Upper lobe of left lung (tissue), 4 donors: ENCODE data around the gene LMNTD2.

Source experiments
- EP300 ChIP-seq, 4 donors: sonication (generic); formaldehyde crosslinking; IDR thresholded peaks; one replicate each; pipeline ENCODE4 v1.5.1; 2017; ENCODE audit warnings: antibody characterized with exemption in 4 of 4, control low read depth in 2 of 4
- TF ChIP-seq, protein P1 (sequence below), 6 experiments: fragments of 450-650 bp in 4 of 6; fragments of 200-600 bp in 2 of 6; sonication (generic) in 2 of 6; IDR thresholded peaks; one replicate each; pipeline ENCODE4 v1.5.1; 2016 to 2019; ENCODE audit warnings: antibody characterized with exemption in 6 of 6

DNA sequence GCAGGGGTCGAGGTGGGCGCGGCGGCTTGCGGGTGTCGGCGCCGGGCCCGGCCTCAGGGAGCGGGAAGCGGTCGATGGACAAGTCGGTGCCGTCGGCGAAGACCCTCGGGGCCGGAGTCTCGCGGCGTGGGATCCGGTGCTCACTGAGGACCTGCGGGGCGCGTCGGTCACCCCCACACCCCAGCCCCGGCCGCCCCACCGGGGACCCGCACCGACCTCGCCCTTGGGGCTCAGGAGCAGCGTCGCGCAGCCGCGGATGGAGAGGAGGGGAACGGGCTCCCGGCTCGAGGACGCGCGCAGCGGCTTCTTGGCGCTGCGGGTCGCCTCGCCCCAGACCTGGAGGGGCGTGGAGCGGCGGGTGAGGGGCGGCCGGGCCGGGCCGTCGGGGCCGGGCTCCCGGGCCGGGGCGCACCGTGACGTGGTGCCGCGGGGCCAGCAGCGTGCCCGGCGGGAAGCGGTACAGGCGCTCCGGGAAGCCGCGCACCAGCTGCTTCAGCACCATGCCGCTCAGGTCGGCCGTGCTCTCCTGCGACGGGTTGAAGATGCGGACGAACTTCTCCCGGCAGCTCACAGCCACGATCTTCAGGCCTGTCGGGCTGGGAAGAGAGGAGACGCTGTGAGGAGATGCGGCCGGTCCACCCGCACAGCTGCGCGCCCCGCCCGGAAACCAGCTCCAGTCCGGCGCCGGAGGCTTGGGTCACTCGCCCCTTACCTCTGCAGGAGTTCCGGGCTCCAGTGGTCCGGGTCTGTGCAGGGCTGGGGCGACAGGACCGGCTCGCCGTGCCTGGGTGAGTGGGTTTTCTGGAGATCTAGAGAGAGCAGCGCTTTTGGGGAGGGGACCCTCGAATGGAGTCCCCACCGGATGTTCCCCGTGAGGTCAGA, 4.5 kb downstream of the LMNTD2 start:
- no peak for TF ChIP-seq EP300 (IDR thresholded peaks at IDR 0.05)
- TF ChIP-seq, protein P1, sequence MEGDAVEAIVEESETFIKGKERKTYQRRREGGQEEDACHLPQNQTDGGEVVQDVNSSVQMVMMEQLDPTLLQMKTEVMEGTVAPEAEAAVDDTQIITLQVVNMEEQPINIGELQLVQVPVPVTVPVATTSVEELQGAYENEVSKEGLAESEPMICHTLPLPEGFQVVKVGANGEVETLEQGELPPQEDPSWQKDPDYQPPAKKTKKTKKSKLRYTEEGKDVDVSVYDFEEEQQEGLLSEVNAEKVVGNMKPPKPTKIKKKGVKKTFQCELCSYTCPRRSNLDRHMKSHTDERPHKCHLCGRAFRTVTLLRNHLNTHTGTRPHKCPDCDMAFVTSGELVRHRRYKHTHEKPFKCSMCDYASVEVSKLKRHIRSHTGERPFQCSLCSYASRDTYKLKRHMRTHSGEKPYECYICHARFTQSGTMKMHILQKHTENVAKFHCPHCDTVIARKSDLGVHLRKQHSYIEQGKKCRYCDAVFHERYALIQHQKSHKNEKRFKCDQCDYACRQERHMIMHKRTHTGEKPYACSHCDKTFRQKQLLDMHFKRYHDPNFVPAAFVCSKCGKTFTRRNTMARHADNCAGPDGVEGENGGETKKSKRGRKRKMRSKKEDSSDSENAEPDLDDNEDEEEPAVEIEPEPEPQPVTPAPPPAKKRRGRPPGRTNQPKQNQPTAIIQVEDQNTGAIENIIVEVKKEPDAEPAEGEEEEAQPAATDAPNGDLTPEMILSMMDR (IDR thresholded peaks at IDR 0.05): peak in 1 of 6 experiments; percentile 4
